HEK293 (cell line): ENCODE results near the gene ABHD14A.
A peak's percentile ranks its signal among the peaks of the same experiment; 100 is the strongest.

Experiments used
- CTCF ChIA-PET: fragments of 350-600 bp; formaldehyde crosslinking; extraction: SDS; loops from one replicate; lab custom pipeline; 2021; ENCODE audit warnings: antibody characterized with exemption; lab: Yijun Ruan, JAX
- POLR2A ChIA-PET: fragments of 300-600 bp; formaldehyde crosslinking; extraction: SDS; loops from one replicate; lab custom pipeline; 2020; ENCODE audit warnings: antibody characterized with exemption, inconsistent platforms; lab: Yijun Ruan, JAX
- H3K27ac ChIP-seq: fragments of 200-500 bp; sonication (Bioruptor generic); 2 replicates; pipeline ENCODE4 v1.5.1; 2014; ENCODE audit warnings: low read depth, low read length, control low read depth, inconsistent platforms; ENCODE audit errors: extremely low read depth
- H3K36me3 ChIP-seq, 2 experiments: fragments of 200-500 bp in 1 of 2; sonication (Bioruptor generic) in 1 of 2; 1 replicate in 1 of 2; 2 replicates in 1 of 2; pipeline ENCODE4 v1.5.1; 2014 to 2017; ENCODE audit warnings: inconsistent platforms in 2 of 2, low read length in 2 of 2; ENCODE audit not compliant: control insufficient read depth in 2 of 2, insufficient read depth in 1 of 2
- H3K4me1 ChIP-seq: fragments of 200-500 bp; sonication (Bioruptor generic); 2 replicates; pipeline ENCODE4 v1.5.1; 2014; ENCODE audit warnings: mild to moderate bottlenecking, low read length, inconsistent platforms; ENCODE audit not compliant: control insufficient read depth, insufficient read depth
- H3K4me3 ChIP-seq: 2 replicates; pipeline ENCODE4 v1.5.1; 2011; ENCODE audit warnings: low read depth, mild to moderate bottlenecking, control low read depth, low read length, moderate library complexity
- H3K9me3 ChIP-seq: fragments of 200-500 bp; sonication (Bioruptor generic); 2 replicates; pipeline ENCODE4 v1.5.1; 2014; ENCODE audit warnings: low read depth, low read length, inconsistent platforms; ENCODE audit not compliant: control insufficient read depth, insufficient read depth
- BCL11B ChIP-seq: fragments of 450-650 bp; formaldehyde crosslinking; IDR thresholded peaks from 2 replicates; pipeline ENCODE4 v1.5.1; 2016; ENCODE audit warnings: low read depth, missing biosample characterization, missing genetic modification characterization
- GLIS1 ChIP-seq: fragments of 450-650 bp; formaldehyde crosslinking; IDR thresholded peaks from 2 replicates; pipeline ENCODE4 v1.5.1; 2016; ENCODE audit warnings: missing biosample characterization, missing genetic modification characterization
- GLIS2 ChIP-seq: fragments of 450-650 bp; formaldehyde crosslinking; IDR thresholded peaks from 2 replicates; pipeline ENCODE4 v1.5.1; 2016; ENCODE audit warnings: missing biosample characterization, missing genetic modification characterization
- HIC1 ChIP-seq: fragments of 450-650 bp; formaldehyde crosslinking; IDR thresholded peaks from 2 replicates; pipeline ENCODE4 v1.5.1; 2016; ENCODE audit warnings: missing biosample characterization, missing genetic modification characterization
- SCRT1 ChIP-seq: fragments of 450-650 bp; formaldehyde crosslinking; IDR thresholded peaks from 2 replicates; pipeline ENCODE4 v1.5.1; 2016; ENCODE audit warnings: missing biosample characterization, missing genetic modification characterization, borderline replicate concordance
- ZNF23 ChIP-seq: fragments of 450-650 bp; formaldehyde crosslinking; IDR thresholded peaks from 2 replicates; pipeline ENCODE4 v1.5.1; 2016; ENCODE audit warnings: missing biosample characterization, missing genetic modification characterization, borderline replicate concordance
- ZNF555 ChIP-seq: fragments of 450-650 bp; formaldehyde crosslinking; conservative IDR thresholded peaks from 2 replicates; pipeline ENCODE4 v1.5.1; 2017; ENCODE audit warnings: missing biosample characterization, mild to moderate bottlenecking, missing genetic modification characterization, inconsistent platforms
- ZNF664 ChIP-seq: fragments of 450-650 bp; formaldehyde crosslinking; IDR thresholded peaks from 2 replicates; pipeline ENCODE4 v1.5.1; 2016; ENCODE audit warnings: missing biosample characterization, missing genetic modification characterization
- TF ChIP-seq, protein P1 (sequence below): fragments of 450-650 bp; formaldehyde crosslinking; IDR thresholded peaks from 2 replicates; pipeline ENCODE4 v1.5.1; 2016; ENCODE audit warnings: missing biosample characterization, missing genetic modification characterization
- TF ChIP-seq, protein P2 (sequence below): fragments of 450-650 bp; formaldehyde crosslinking; IDR thresholded peaks from 2 replicates; pipeline ENCODE4 v1.5.1; 2017; ENCODE audit warnings: missing biosample characterization, missing genetic modification characterization
- TF ChIP-seq, protein P3 (sequence below): fragments of 450-650 bp; formaldehyde crosslinking; conservative IDR thresholded peaks from 2 replicates; pipeline ENCODE4 v1.5.1; 2016; ENCODE audit warnings: low read depth, missing biosample characterization, missing genetic modification characterization
- TF ChIP-seq, protein P4 (sequence below): IDR thresholded peaks from 2 replicates; pipeline ENCODE4 v1.6.1; 2011; ENCODE audit warnings: mild to moderate bottlenecking, low read depth, low read length, borderline replicate concordance
- TF ChIP-seq, protein P5 (sequence below): fragments of 450-650 bp; formaldehyde crosslinking; IDR thresholded peaks from 2 replicates; pipeline ENCODE4 v1.5.1; 2016; ENCODE audit warnings: missing biosample characterization, missing genetic modification characterization

ABHD14A gene

GRCh38 chr3:51969841-51970240 lies 5.0 kb upstream of the ABHD14A start:
- H3K27ac ChIP-seq: no peak overlapping the region
- TF ChIP-seq HIC1 (tag by site-specific recombination): 0 out of 2 replicates have a peak, but pooled peaks have one; percentile 38
- TF ChIP-seq ZNF664 (tag by site-specific recombination): no peak
- peaks cover 0 to 7% of the 10 kb centered on the region in 2 experiments; a peak in 1 of 3 replicates for H3K36me3 ChIP-seq
- H3K9me3 ChIP-seq: no peaks in the 10 kb centered on the region
- H3K4me3 ChIP-seq: no peak overlapping the region
- CTCF ChIA-PET: interaction anchor here (1.2 to 1.4 kb wide), 2 partner anchors 27 to 28 kb away, joined by 4 to 9 read pairs; partner anchors contain the start of gene RRP9
- POLR2A ChIA-PET: interaction anchor here (0.6 to 1.6 kb wide), 3 partner anchors 10 to 17 kb away, joined by 3 to 6 read pairs (median 5); no protein-coding TSS in a partner anchor
- H3K4me1 ChIP-seq: 0 out of 2 replicates have a peak, but pooled peaks cover 2% of the 10 kb centered on the region

GRCh38 chr3:51970606-51971300 lies 4.1 kb upstream of the ABHD14A start:
- Histone ChIP-seq H3K4me3 (no peak overlapping the region), H3K4me1 (0 out of 2 replicates have a peak, but pooled peaks cover 2% of the 10 kb centered on the region), H3K36me3 (peaks cover 0 to 7% of the 10 kb centered on the region in 2 experiments; a peak in 1 of 3 replicates), H3K9me3 (no peaks in the 10 kb centered on the region), H3K27ac (no peak overlapping the region)
- peak; percentile 66 for TF ChIP-seq GLIS1 (tag by site-specific recombination)
- TF ChIP-seq, protein P1, sequence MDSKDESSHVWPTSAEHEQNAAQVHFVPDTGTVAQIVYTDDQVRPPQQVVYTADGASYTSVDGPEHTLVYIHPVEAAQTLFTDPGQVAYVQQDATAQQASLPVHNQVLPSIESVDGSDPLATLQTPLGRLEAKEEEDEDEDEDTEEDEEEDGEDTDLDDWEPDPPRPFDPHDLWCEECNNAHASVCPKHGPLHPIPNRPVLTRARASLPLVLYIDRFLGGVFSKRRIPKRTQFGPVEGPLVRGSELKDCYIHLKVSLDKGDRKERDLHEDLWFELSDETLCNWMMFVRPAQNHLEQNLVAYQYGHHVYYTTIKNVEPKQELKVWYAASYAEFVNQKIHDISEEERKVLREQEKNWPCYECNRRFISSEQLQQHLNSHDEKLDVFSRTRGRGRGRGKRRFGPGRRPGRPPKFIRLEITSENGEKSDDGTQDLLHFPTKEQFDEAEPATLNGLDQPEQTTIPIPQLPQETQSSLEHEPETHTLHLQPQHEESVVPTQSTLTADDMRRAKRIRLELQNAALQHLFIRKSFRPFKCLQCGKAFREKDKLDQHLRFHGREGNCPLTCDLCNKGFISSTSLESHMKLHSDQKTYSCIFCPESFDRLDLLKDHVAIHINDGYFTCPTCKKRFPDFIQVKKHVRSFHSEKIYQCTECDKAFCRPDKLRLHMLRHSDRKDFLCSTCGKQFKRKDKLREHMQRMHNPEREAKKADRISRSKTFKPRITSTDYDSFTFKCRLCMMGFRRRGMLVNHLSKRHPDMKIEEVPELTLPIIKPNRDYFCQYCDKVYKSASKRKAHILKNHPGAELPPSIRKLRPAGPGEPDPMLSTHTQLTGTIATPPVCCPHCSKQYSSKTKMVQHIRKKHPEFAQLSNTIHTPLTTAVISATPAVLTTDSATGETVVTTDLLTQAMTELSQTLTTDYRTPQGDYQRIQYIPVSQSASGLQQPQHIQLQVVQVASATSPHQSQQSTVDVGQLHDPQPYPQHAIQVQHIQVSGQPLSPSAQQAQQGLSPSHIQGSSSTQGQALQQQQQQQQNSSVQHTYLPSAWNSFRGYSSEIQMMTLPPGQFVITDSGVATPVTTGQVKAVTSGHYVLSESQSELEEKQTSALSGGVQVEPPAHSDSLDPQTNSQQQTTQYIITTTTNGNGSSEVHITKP (tag by site-specific recombination): 0 out of 2 replicates have a peak, but pooled peaks have one; percentile 34
- no peak for TF ChIP-seq GLIS2 (tag by site-specific recombination)
- ChIA-PET POLR2A (interaction anchor here (0.8 to 1.6 kb wide), 2 partner anchors 12 to 16 kb away, joined by 3 to 5 read pairs; no protein-coding TSS in a partner anchor), CTCF (interaction anchor here (0.8 to 1.2 kb wide), 2 partner anchors 28 to 29 kb away, joined by 4 read pairs; partner anchors contain the start of gene RRP9)

DNA sequence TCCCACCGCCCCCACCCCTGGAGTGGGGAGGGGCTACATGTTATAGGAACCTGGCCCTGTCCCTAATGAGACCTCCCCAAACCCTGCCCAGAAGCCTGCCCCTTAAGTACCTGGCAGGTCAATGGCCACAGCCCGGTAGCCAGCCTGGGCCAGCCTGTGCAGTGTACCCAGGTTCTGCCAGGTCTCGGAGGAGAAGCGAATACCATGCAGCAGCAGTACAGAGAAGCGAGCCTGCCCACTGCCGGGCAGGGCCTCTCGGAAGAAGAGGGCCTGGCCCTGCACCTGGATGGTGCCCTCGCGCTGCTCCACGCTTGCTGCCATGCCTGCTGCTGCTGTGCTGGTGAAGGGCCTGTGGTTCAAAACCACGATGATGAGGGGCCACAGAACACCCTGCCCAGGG lies 3.5 kb upstream of the ABHD14A start:
- no peak overlapping the region for H3K27ac ChIP-seq
- CTCF ChIA-PET: no interaction called here
- POLR2A ChIA-PET: no interaction called here
- H3K4me3 ChIP-seq: no peak overlapping the region
- no peaks in the 10 kb centered on the region for H3K9me3 ChIP-seq
- peaks cover 0 to 7% of the 10 kb centered on the region in 2 experiments; a peak in 1 of 3 replicates for H3K36me3 ChIP-seq
- 0 out of 2 replicates have a peak, but pooled peaks cover 2% of the 10 kb centered on the region for H3K4me1 ChIP-seq
- TF ChIP-seq, protein P2, sequence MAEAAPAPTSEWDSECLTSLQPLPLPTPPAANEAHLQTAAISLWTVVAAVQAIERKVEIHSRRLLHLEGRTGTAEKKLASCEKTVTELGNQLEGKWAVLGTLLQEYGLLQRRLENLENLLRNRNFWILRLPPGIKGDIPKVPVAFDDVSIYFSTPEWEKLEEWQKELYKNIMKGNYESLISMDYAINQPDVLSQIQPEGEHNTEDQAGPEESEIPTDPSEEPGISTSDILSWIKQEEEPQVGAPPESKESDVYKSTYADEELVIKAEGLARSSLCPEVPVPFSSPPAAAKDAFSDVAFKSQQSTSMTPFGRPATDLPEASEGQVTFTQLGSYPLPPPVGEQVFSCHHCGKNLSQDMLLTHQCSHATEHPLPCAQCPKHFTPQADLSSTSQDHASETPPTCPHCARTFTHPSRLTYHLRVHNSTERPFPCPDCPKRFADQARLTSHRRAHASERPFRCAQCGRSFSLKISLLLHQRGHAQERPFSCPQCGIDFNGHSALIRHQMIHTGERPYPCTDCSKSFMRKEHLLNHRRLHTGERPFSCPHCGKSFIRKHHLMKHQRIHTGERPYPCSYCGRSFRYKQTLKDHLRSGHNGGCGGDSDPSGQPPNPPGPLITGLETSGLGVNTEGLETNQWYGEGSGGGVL (tag by site-specific recombination): no peak
- TF ChIP-seq ZNF555: no peak
- no peak for TF ChIP-seq ZNF23
- no peak for TF ChIP-seq SCRT1 (tag by site-specific recombination)
- TF ChIP-seq, protein P3, sequence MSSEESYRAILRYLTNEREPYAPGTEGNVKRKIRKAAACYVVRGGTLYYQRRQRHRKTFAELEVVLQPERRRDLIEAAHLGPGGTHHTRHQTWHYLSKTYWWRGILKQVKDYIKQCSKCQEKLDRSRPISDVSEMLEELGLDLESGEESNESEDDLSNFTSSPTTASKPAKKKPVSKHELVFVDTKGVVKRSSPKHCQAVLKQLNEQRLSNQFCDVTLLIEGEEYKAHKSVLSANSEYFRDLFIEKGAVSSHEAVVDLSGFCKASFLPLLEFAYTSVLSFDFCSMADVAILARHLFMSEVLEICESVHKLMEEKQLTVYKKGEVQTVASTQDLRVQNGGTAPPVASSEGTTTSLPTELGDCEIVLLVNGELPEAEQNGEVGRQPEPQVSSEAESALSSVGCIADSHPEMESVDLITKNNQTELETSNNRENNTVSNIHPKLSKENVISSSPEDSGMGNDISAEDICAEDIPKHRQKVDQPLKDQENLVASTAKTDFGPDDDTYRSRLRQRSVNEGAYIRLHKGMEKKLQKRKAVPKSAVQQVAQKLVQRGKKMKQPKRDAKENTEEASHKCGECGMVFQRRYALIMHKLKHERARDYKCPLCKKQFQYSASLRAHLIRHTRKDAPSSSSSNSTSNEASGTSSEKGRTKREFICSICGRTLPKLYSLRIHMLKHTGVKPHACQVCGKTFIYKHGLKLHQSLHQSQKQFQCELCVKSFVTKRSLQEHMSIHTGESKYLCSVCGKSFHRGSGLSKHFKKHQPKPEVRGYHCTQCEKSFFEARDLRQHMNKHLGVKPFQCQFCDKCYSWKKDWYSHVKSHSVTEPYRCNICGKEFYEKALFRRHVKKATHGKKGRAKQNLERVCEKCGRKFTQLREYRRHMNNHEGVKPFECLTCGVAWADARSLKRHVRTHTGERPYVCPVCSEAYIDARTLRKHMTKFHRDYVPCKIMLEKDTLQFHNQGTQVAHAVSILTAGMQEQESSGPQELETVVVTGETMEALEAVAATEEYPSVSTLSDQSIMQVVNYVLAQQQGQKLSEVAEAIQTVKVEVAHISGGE (tag by site-specific recombination): no peak
- TF ChIP-seq, protein P4, sequence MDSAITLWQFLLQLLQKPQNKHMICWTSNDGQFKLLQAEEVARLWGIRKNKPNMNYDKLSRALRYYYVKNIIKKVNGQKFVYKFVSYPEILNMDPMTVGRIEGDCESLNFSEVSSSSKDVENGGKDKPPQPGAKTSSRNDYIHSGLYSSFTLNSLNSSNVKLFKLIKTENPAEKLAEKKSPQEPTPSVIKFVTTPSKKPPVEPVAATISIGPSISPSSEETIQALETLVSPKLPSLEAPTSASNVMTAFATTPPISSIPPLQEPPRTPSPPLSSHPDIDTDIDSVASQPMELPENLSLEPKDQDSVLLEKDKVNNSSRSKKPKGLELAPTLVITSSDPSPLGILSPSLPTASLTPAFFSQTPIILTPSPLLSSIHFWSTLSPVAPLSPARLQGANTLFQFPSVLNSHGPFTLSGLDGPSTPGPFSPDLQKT: no peak
- TF ChIP-seq, protein P5, sequence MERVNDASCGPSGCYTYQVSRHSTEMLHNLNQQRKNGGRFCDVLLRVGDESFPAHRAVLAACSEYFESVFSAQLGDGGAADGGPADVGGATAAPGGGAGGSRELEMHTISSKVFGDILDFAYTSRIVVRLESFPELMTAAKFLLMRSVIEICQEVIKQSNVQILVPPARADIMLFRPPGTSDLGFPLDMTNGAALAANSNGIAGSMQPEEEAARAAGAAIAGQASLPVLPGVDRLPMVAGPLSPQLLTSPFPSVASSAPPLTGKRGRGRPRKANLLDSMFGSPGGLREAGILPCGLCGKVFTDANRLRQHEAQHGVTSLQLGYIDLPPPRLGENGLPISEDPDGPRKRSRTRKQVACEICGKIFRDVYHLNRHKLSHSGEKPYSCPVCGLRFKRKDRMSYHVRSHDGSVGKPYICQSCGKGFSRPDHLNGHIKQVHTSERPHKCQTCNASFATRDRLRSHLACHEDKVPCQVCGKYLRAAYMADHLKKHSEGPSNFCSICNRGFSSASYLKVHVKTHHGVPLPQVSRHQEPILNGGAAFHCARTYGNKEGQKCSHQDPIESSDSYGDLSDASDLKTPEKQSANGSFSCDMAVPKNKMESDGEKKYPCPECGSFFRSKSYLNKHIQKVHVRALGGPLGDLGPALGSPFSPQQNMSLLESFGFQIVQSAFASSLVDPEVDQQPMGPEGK (tag by site-specific recombination): no peak
- TF ChIP-seq BCL11B (tag by site-specific recombination): no peak
